HG03066 (cell line): Measurements from ENCODE around the gene PDZRN4.

Experiments used
- ATAC-seq: cut with Tn5 transposase; IDR thresholded peaks from one replicate; pipeline ENCODE4 v1.9.1; 2021; ENCODE audit warnings: low read depth; ENCODE audit not compliant: unreplicated experiment

Gene PDZRN4

DNA sequence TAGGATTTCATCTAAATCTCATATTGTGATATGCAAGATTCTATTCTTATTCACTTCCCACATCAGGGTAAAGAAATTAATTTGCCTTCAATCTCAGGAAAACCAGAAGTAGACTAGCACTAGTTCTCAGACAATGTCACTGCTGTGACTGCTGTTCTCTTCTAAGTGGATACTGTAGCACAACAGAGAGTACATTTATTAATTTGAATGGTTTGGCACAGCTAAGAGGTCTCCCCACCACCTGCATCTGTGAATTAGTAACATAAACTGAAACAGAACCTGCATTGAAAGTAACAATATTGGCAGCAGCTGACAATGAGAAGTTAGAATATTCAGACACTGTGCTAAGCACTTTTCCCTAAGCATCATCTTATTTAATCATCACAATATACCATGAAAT lies 253.1 kb downstream of the PDZRN4 start:
- ATAC-seq: no peak

DNA sequence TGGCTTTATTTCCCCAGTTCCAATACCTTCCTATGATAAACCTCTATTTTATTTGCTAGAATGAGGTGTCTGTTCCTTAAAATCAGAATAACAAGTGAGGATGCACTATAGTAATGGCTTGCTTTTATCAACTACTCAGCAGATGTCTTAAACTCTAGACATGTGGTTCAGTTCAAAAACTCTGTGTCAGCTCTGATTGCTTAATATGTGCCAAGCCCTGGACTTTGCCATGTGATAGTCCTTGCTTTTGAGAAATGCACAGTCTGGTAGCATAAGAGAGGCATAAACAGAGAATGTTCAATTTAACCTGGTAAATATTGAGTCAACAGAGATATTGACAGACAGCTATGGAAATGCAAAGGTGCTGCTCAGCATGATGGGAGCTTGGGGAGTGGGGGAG lies 254.8 kb downstream of the PDZRN4 start:
- ATAC-seq: no peak

DNA sequence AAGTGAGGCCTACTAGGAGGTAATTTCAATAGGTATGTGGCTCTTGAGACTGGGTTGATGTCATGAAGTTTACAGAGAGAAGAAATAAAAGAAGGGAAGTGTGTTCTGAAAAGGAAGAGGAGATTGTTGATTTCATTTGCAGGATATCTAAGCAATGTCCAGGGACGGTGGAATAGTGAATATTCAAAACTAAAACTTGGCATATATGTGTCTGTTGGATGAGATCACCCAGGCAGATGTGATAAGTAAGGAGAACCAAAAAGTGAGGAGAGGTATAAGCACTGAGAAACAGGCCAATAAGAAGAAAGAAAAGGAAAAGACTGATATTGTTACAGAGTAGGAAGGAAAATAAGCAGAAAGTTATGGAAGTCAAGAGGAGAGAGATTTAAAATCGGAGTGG lies 255.6 kb downstream of the PDZRN4 start:
- no peak for ATAC-seq

DNA sequence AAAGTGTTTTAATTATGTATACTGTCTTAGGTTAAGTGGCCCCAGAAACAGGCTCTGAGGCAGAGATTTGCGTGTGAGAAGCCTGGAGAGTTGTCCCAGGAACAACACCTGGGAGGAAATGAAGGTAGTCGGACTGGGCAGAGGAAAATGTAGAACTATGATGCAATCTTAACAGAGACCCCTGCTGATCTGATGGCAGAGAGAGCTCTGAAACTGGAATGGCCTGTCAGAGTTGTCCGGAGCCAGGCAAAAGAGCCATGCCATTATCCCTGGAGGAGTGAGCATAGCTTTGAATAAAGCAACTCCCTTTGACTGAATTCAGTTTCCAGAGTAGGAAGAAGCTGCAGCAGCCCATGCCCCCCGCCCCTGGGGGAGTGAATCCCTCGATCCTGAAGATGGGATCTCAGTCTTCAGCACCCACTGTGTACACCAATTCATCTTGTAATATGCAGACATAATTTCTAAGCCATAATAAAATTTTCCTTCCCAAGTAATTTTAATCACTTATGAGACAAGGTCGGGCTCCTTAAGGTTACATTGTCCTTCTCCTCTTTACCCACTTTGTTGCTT lies 264.8 kb downstream of the PDZRN4 start:
- ATAC-seq: no peak

DNA sequence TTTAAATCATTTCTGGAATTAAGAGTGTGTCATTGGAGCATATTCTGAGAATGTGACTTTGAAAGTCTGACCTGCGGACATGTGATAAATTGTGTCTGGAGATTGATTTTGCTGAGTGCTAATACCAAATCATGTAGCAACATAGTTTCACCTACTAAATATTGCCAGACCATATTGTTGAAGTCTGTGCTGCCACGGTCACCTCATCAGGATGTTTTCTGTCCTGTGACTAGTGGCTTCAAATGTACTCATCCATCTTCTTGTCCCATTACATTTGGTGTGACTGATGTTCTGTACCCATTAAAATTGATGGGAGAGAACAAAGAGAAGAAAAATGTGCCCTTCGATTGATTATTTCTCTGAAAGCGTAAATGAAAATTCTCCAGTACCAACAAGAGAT lies 265.3 kb downstream of the PDZRN4 start:
- no peak for ATAC-seq

DNA sequence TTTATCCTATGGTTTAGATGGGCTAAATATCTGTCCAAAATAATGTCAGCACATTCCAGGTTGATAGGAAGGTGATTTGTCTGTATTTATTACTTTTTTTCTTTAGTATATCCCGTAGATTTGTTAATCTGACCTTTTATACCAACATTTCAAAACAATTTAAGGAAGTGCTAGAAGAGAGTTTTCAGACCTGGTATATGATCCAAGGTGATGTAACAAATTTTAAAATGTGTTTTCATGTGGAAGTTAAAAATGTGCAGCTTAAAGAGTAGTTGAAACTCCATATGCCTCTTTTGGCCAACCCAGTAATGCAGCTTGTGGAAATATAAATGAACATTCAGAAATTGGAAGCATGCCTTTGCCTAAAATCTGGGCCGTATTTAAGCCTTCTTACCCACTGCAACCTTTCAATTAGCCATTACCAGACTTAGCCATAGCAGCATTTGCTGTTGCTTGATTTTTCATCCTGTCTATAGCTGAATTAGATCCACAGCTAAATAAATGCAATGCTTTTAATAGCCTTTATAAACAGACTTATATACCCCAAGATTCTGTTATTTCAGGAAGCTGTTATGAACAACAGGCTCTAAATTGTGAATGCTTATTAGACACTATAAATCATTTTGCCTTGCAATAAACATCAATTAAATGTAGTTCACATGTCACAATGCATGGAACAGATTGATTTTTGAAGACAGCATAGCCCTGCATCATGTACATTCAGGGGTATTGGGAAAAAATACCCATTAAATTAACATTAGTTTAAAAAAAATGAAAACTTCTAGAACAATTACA lies 271.2 kb downstream of the PDZRN4 start:
- no peak for ATAC-seq

DNA sequence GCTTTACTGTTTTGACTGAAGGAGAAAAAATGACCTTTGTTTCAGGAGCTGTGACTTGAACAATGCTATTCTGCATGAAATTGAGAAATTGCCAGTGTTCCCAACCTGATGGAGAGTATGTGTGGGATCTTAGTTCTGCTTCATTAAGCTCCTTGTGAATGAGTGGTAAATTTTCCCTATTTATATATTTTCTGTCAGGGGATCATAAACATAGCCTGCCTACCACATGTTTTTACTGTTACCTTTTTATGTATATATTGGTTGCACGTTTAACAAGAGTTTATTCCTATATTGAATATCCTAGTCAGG lies 271.7 kb downstream of the PDZRN4 start:
- no peak for ATAC-seq

DNA sequence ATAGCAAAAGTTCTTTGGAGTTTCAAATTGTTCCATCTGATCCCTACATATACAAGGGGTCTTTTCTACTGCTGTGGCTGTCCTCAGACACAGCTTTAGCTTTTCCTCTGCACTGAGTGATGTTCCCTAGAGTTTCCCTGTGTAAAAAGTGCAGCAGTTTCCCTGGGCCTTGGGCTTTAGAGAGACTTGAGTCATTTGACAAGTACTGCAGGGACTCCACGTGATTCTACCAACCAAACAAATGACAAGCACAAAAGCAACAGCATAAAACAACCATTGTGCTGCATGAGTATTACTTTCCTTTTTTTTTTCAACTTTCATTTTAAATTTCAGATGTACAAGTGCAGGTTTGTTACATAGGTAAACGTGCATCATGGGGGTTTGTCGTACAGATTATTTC lies 272.8 kb downstream of the PDZRN4 start:
- no peak for ATAC-seq

DNA sequence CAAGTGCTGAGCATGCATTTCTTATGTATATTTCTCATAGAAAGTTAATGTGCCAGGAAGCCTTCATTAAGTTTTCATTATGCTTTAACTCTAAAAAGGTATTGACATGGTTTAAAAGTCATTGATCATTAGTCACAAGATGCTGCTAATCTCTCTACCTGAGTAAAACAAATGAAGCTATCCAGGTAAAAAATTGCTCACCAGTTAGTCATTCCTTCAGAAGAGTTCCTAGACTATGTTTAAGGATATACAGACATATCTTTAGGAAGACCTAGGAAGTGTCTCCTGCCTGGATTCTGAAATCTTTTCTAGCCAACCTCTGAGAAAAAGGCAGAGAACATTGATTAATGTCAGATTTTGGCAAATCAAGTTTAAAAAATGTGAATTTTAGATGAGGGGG lies 274.2 kb downstream of the PDZRN4 start:
- ATAC-seq: no peak

DNA sequence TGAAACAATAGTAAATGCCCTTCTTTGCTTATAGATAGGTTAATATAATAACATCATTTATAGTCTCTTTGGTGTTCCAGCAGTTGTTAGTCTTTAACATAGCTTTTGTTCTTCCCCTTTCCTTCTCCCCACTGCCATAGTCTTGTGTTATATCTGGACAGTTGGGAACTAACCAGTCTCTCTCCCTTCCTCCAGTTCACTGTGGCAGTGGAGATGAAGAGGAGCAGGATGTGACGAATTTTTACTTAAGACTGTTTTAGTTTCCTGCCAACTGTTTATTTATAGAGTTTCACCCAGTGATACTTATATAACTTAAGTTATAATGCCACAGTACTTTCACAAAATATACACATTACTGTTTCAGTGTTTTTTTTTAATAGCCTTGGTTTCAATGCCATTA lies 277.4 kb downstream of the PDZRN4 start:
- ATAC-seq: no peak

DNA sequence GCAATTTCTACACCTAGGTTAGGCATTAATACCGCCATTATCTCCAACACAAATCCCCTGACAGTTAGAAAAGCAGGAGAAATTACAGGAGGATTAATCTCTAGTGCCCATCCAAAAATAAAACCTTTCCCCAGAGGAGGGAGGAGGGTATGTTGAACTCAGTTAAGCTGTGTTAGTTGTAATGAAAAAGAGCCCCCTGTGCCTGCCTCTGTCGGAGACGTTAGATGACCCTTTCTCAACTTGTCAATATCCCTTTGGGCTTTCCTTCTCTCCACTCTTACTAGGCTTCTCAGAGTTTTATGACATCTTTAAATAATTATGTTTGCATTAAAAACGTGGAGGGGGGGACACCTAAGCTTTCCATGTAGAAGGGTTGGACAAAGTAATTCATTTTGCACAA lies 278.2 kb downstream of the PDZRN4 start:
- no peak for ATAC-seq

DNA sequence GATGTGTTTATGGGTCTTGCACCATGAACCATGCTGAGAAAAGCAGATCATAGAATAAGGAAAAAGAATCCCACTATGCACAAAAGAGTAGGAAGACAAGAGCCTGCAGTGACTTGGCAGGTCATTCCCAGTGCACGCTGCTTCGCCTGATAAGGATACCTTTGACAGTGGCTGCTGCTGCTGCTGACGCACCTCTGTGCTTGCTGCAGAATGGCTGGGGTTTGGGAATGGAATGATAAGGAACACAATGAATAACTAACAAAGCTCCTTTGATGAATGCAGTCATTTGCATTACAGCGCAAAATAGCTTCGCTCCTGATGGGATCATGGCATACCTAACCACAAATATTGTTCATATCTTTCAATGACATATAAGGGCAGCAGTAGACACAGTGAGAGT lies 278.7 kb downstream of the PDZRN4 start:
- no peak for ATAC-seq

DNA sequence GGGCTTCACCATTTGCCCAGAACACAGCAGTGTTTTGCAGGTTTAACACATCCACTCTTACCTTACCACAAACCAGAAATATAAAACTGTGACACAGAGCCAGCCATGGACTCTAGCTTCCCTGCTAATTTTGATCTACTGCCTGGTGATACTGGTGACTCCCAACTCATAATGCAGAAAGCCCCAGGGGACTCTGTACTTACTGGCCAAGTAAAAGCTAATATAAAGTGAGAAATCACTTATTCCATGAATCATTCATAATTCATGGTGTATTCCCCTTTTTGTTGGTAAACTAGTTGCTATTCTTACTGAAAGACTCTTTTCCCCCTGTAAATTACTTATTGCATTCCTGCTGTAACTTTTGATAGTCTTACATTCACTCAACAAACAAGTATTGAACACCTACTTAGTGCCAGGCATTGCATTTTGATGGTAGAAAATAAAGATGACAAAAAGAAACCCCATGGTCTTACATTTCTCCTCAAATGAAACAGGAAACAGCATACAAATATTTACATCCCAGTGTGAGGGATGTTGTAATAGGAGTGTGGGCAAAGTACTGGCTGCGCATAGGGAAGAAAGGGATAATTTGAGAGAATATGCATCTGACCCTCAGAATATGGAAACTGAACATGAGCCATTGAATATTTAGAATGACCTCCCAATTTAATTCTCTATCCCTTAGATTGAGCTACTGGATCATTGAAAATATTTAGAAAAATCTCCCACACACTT lies 279.6 kb downstream of the PDZRN4 start:
- ATAC-seq: no peak

DNA sequence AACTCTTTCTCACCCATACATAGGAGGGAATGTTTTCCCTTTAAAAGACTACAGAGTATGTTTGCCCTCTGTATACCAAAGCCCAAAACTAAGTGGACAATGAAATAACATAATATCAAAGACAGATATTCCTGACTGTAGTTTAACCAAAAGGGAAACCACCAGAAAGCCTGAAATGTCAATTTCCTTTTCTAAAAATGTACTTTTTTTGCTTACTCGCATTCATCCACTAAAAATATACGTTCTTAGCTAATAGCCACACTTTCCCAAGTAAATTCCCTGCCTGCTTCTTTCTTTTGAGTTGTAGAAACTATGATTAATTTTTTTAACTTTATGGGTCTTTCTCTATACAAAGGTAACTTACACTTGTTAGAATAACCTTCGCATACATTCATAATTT lies 280.2 kb downstream of the PDZRN4 start:
- ATAC-seq: no peak

DNA sequence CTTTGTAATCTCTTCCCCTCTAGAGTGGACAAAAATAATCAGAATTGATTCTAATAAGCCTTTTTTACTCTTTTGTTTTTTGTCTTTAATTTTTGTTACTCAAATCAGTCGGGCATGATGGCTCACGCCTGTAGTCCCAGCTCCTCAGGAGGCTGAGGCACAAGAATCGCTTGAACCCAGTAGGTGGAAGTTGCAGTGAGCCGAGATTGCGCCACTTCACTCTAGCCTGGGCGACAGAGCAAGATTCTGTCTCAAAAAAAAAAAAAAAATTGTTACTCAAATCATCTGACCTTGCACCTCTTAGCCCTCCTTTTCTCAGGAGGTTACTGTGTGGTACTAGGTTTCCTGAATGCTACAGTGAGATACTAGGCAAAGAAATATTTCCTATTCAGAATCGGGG lies 280.6 kb downstream of the PDZRN4 start:
- no peak for ATAC-seq

DNA sequence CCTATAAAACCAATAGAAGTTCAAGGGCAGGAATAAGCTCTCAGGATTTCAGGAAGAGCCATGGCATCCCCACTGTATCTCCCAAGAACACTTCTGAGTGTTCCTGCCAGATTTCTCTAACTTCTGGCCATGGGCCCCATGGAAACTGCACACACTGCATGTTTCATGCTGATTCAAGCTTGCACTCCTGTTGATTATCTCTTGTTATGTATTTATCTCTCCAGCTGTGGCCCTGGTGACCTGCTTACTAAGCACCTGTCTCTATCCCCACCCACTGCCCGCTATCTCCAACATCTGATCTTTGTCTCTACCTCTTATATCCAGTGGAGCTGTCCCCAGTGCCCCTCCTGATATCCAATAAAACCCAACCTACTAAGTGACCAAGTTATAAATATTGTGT lies 285.3 kb downstream of the PDZRN4 start:
- ATAC-seq: no peak

DNA sequence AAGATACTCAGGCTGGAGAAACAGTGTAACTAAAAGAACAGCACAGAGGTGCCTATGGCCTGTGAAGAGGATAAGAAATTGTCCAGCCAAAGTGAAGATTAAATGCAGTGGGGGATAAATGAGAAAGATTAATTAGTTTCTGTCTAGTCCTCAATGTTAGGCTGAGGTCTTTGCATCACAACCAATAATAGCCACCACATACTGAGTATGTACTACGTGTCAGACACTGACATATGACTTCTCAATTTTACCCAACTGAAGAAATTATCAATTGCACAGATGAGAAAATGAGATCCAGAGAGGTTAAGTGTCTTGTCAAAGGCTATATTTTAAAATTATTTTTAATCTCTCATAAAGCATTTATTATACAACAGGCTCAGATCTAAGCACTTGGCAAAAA lies 285.9 kb downstream of the PDZRN4 start:
- ATAC-seq: no peak

DNA sequence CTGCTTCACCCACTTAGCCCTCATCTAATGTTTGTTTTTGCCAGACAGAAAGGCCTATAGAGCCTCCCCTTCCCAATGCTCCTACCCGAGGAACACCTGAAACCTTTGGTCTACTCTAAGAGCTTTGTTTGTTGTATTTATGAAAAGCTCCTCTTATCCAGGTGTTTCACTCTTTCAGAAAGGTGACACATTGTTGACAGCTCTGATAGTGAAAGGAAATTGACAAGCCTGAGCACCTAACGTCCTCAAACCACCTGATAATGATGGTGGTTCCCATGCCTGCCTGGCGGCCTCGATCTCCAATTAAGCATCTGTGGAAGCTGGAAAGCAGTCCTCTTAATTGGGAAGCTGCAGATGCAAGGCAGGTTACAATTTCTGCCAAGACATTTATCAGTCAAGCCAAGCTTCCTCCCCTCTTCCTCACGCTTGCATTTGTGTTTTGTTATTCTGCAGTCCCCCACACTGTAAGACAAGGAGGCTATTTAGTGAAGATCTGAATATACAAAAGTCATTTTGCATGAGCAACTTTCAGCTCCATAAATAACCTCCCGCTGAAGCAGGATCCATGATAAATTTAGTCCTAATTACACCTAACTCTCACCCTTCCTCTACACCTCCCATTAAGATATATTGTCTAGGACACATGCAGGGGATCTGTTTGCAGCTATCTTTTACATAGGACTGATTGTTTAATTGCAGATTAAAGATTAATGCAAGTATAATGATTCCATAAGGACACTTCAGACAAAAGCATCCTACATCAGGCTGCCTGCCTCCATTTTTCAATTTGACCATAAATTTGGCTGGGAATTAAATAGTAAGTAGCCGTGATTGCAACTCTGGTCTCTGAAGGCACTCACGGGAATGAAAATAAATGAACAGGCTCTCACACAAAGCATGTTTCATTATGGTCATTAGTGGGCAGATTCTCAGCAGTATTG lies 288.6 kb downstream of the PDZRN4 start:
- no peak for ATAC-seq

DNA sequence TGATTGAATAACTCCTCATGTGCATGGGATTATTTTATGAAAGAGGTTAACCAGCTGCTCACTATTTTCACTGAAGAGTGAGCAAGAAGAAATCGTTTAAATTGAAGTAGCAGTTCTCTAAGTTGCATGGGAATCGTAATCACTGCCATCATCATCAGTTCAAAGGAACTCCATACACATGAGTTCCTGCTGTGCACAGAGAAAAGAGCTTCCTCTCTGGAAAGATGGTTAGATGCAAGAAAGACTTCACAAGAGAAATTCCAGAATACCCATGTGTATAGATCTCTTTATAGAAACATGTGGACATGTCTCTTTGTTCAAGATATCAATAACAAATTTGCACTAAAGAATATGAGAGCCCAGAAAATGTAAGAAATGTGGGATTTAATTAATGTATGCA lies 291.3 kb downstream of the PDZRN4 start:
- no peak for ATAC-seq

DNA sequence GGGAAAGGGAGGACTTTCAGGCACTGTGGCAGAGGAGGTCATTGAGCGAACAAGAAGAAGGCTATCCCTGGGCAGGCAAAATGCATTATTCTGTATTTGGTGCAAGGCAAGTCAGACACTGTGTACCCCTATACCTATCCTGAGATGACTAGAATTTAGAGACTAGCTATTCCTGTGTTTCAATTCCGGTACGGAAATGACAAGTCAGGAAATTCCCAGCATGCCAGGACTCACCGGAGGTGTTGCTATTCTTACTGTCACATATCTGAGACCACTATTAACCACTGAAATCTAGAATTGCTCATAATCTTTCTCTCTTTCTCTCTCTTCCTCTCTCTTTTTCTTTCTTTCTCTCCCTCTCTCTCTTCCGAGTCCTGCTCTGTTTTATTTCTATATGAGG lies 297.1 kb downstream of the PDZRN4 start:
- no peak for ATAC-seq

DNA sequence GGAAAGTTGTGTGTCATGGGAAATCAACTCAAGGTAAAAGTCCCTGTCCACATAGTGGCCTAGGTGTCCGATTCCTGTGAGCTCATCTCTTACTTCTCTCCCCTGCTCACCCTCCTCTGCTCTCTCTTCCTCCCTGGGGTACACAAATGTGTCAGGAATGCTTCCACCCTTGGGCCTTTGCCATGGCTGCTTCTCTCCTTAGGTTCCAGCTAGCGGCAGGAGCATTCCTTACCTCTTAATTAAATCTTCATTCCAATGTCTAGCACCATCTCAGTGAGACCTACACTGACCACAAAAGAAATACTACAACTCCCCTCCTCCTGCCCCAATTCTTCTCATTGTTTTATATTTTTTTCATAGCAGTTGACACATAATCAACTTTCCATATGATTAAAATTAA lies 298.6 kb downstream of the PDZRN4 start:
- ATAC-seq: no peak
